Measurements from ENCODE around the gene RFX3. TPM values are rescaled to one million over a fixed set of nuclear protein-coding genes. Genes with fewer than 3 reads are reported as not detected.

The RFX3 gene
- total RNA-seq, 1 experiment from 2014 or later: 5.7 TPM

- CTCF ChIA-PET: no interaction called here
- in situ Hi-C loops (cut with HindIII; ENCODE audit: low pct_unique_long_range_greater_than_20kb, low sequenced_read_pairs): no loop called here
These were observed 300.9 kb downstream of the RFX3 start for GRCh38 chr9:3224931-3225330.

GRCh38 chr9:3215658-3216057 lies 310.1 kb downstream of the RFX3 start:
- no peaks in the 10 kb centered on the region for H3K36me3 ChIP-seq (ENCODE audit: control insufficient read depth, insufficient read depth, low read length)
- ChIA-PET POLR2A (no interaction called here), CTCF (no interaction called here)
- no TSS peak for BruUV-seq (replicated peaks)
- H3K27me3 ChIP-seq (ENCODE audit: control insufficient read depth, insufficient read depth, low read length): no peaks in the 10 kb centered on the region
- DNase-seq (ENCODE audit: low read depth, low spot score) (no peak), ATAC-seq (no peak)
- TF ChIP-seq POLR2AphosphoS5 (IDR thresholded peaks at IDR 0.05; ENCODE audit: low read depth, low read length): no peak
- TF ChIP-seq REST (IDR thresholded peaks at IDR 0.05; ENCODE audit: insufficient read depth in 1 of 2, low read depth in 2 of 2, low read length in 1 of 2): no peak
- no peak for TF ChIP-seq CTCF (IDR thresholded peaks at IDR 0.05)
- no peak for TF ChIP-seq SIN3A (IDR thresholded peaks at IDR 0.05; ENCODE audit: borderline replicate concordance, insufficient read depth, low read depth, low read length)
- TF ChIP-seq TCF7L2 (IDR thresholded peaks at IDR 0.05; ENCODE audit: low read depth, low read length): no peak
- H3K9me3 ChIP-seq (ENCODE audit: control insufficient read depth, insufficient read depth, low read depth, low read length): no peaks in the 10 kb centered on the region
- in situ Hi-C loops (cut with HindIII; ENCODE audit: low pct_unique_long_range_greater_than_20kb, low sequenced_read_pairs): no loop called here
- H3K4me1 ChIP-seq (ENCODE audit: control insufficient read depth, insufficient read depth, low read length): no peaks in the 10 kb centered on the region
- intact Hi-C loops (cut with micrococcal nuclease; ENCODE audit: unreplicated experiment): no loop called here
- no peak overlapping the region for H3K27ac ChIP-seq (ENCODE audit: low read length)
- no peak overlapping the region for H3K4me3 ChIP-seq (ENCODE audit: low read depth in 2 of 2, low read length in 2 of 2)

More at GRCh38 chr9:3224931-3225330, 300.9 kb downstream of the RFX3 start:
- intact Hi-C loops (cut with micrococcal nuclease; ENCODE audit: unreplicated experiment): no loop called here
- Histone ChIP-seq H3K4me3 (ENCODE audit: low read depth in 2 of 2, low read length in 2 of 2) (no peak overlapping the region), H3K4me1 (ENCODE audit: control insufficient read depth, insufficient read depth, low read length) (no peaks in the 10 kb centered on the region), H3K27ac (ENCODE audit: low read length) (no peak overlapping the region), H3K27me3 (ENCODE audit: control insufficient read depth, insufficient read depth, low read length) (no peaks in the 10 kb centered on the region), H3K36me3 (ENCODE audit: control insufficient read depth, insufficient read depth, low read length) (no peaks in the 10 kb centered on the region), H3K9me3 (ENCODE audit: control insufficient read depth, insufficient read depth, low read depth, low read length) (no peaks in the 10 kb centered on the region)
- DNase-seq (ENCODE audit: low read depth, low spot score) (no peak), ATAC-seq (no peak)
- POLR2A ChIA-PET: no interaction called here
- BruUV-seq (replicated peaks): no TSS peak
- no peak for TF ChIP-seq TCF7L2 (IDR thresholded peaks at IDR 0.05; ENCODE audit: low read depth, low read length)
- TF ChIP-seq SIN3A (IDR thresholded peaks at IDR 0.05; ENCODE audit: borderline replicate concordance, insufficient read depth, low read depth, low read length): no peak
- TF ChIP-seq CTCF (IDR thresholded peaks at IDR 0.05): no peak
- no peak for TF ChIP-seq POLR2AphosphoS5 (IDR thresholded peaks at IDR 0.05; ENCODE audit: low read depth, low read length)
- no peak for TF ChIP-seq REST (IDR thresholded peaks at IDR 0.05; ENCODE audit: insufficient read depth in 1 of 2, low read depth in 2 of 2, low read length in 1 of 2)

All from Panc1 (cell line).